SK-N-SH (cell line): ENCODE data around the gene CORO6. TPM values are rescaled to one million over a fixed set of nuclear protein-coding genes. Genes with fewer than 3 reads are reported as not detected.

Source experiments
- CTCF ChIA-PET: fragments of 300-600, 350-600 bp; formaldehyde crosslinking; extraction: SDS; loops from one replicate; lab custom pipeline; 2021; lab: Yijun Ruan, JAX
- POLR2A ChIA-PET: fragments of 350-600 bp; sonication (Branson Sonifier 250); formaldehyde crosslinking; extraction: SDS; loops from one replicate; lab custom pipeline; 2020; ENCODE audit warnings: antibody characterized with exemption, inconsistent platforms; lab: Yijun Ruan, JAX
- DNase-seq: peaks from one replicate; pipeline ENCODE4 v3.0.0; 2012
- H2AFZ ChIP-seq: fragments of 200-600 bp; sonication (generic); 2 replicates; pipeline ENCODE4 v1.8.1; 2016; ENCODE audit warnings: antibody characterized with exemption, mild to moderate bottlenecking, low read depth
- H3F3A ChIP-seq: fragments of 200-600 bp; sonication (generic); replicated peaks from 2 replicates; pipeline ENCODE3; 2016; ENCODE audit warnings: antibody characterized with exemption, mild to moderate bottlenecking; ENCODE audit not compliant: insufficient read depth
- H3K27ac ChIP-seq, 2 experiments: fragments of 200-500 bp in 1 of 2; fragments of 200-600 bp in 1 of 2; sonication (Bioruptor generic) in 1 of 2; sonication (generic), shearing (Covaris generic) in 1 of 2; 2 replicates each; pipeline versions ENCODE4 v1.5.1 to v1.6.1; 2014 to 2016; ENCODE audit warnings: low read depth in 2 of 2, inconsistent platforms in 1 of 2, low read length in 1 of 2, mild to moderate bottlenecking in 1 of 2, mixed read lengths in 1 of 2
- H3K27me3 ChIP-seq: fragments of 200-600 bp; sonication (generic), shearing (Covaris generic); 2 replicates; pipeline ENCODE4 v1.6.1; 2016; ENCODE audit warnings: mixed run types; ENCODE audit not compliant: insufficient read depth
- H3K36me3 ChIP-seq, 2 experiments: fragments of 200-500 bp in 1 of 2; fragments of 200-600 bp in 1 of 2; sonication (Bioruptor generic) in 1 of 2; sonication (generic) in 1 of 2; replicated peaks in 1 of 2; 2 replicates each; pipeline versions ENCODE3 to v1.5.1; 2014 to 2016; ENCODE audit warnings: low read length in 1 of 2, mild to moderate bottlenecking in 1 of 2; ENCODE audit not compliant: insufficient read depth in 2 of 2, control insufficient read depth in 1 of 2
- H3K4me1 ChIP-seq, 2 experiments: fragments of 200-500 bp in 1 of 2; fragments of 200-600 bp in 1 of 2; sonication (Bioruptor generic) in 1 of 2; sonication (generic), shearing (Covaris generic) in 1 of 2; 2 replicates each; pipeline versions ENCODE4 v1.5.1 to v1.6.1; 2014 to 2016; ENCODE audit warnings: low read depth in 1 of 2, low read length in 1 of 2, mixed run types in 1 of 2; ENCODE audit not compliant: insufficient read depth in 2 of 2, control insufficient read depth in 1 of 2
- H3K4me2 ChIP-seq: fragments of 200-600 bp; sonication (generic), shearing (Covaris generic); 2 replicates; pipeline ENCODE4 v1.6.1; 2017; ENCODE audit warnings: mixed run types
- H3K4me3 ChIP-seq, 2 experiments: fragments of 200-500 bp in 1 of 2; fragments of 200-600 bp in 1 of 2; sonication (Bioruptor generic) in 1 of 2; sonication (generic), shearing (Covaris generic) in 1 of 2; 2 replicates each; pipeline versions ENCODE4 v1.5.1 to v1.8.1; 2014 to 2016; ENCODE audit warnings: low read depth in 2 of 2, inconsistent platforms in 1 of 2, low read length in 1 of 2, mild to moderate bottlenecking in 1 of 2, mixed read lengths in 1 of 2, moderate library complexity in 1 of 2
- H3K79me2 ChIP-seq: fragments of 200-600 bp; sonication (generic); 2 replicates; pipeline ENCODE4 v1.8.1; 2017; ENCODE audit warnings: mild to moderate bottlenecking; ENCODE audit not compliant: insufficient read depth
- H3K9ac ChIP-seq: fragments of 200-600 bp; sonication (generic); 2 replicates; pipeline ENCODE4 v1.6.1; 2017; ENCODE audit warnings: mixed run types
- H3K9me2 ChIP-seq: fragments of 200-600 bp; sonication (generic); 2 replicates; pipeline ENCODE4 v1.6.1; 2017; ENCODE audit warnings: mixed run types
- H3K9me3 ChIP-seq: fragments of 200-600 bp; sonication (generic); 2 replicates; pipeline ENCODE4 v1.6.1; 2017; ENCODE audit warnings: mixed run types, mild to moderate bottlenecking, moderate library complexity
- H4K20me1 ChIP-seq: fragments of 200-600 bp; sonication (generic); 2 replicates; pipeline ENCODE4 v1.6.1; 2017; ENCODE audit warnings: mild to moderate bottlenecking, mixed run types; ENCODE audit not compliant: insufficient read depth
- CHD2 ChIP-seq: fragments of 150-350 bp; IDR thresholded peaks from 2 replicates; pipeline ENCODE4 v1.6.1; 2018; ENCODE audit warnings: low read length; ENCODE audit not compliant: partially characterized antibody
- ELF1 ChIP-seq: IDR thresholded peaks from 2 replicates; pipeline ENCODE4 v1.4.0; 2012
- FOXM1 ChIP-seq: IDR thresholded peaks from 2 replicates; pipeline ENCODE4 v1.4.0; 2012; ENCODE audit warnings: low read depth, mild to moderate bottlenecking
- GABPA ChIP-seq: IDR thresholded peaks from 2 replicates; pipeline ENCODE4 v1.4.0; 2012; ENCODE audit warnings: low read depth, mild to moderate bottlenecking
- JUND ChIP-seq: IDR thresholded peaks from 2 replicates; pipeline ENCODE4 v1.4.0; 2012
- MXI1 ChIP-seq: IDR thresholded peaks from 2 replicates; pipeline ENCODE4 v1.6.1; 2012; ENCODE audit warnings: mild to moderate bottlenecking, low read depth, low read length, improper control_type of control experiment
- NRF1 ChIP-seq: IDR thresholded peaks from 2 replicates; pipeline ENCODE4 v1.6.1; 2012; ENCODE audit warnings: low read depth, mild to moderate bottlenecking, low read length
- POLR2AphosphoS5 ChIP-seq: IDR thresholded peaks from 2 replicates; pipeline ENCODE4 v1.6.1; 2012; ENCODE audit warnings: low read depth, low read length
- WGBS: methylation state at CpG from one replicate; pipeline ENCODE4 v1.1.6; 2017; ENCODE audit warnings: low lambda C conversion rate; 5-methylcytosine and 5-hydroxymethylcytosine counted together
- polyA plus RNA-seq, 3 experiments: library from polyadenylated mRNA; depleted of rRNA; stranded (reverse); fragments of >200 nt; gene quantifications; 2 replicates each; pipeline ENCODE4 v1.2.3, GENCODE V29; 2012
- TF ChIP-seq, protein P1 (sequence below): IDR thresholded peaks from 2 replicates; pipeline ENCODE4; 2012
- TF ChIP-seq, protein P2 (sequence below): IDR thresholded peaks from 2 replicates; pipeline ENCODE4 v1.4.0; 2012; ENCODE audit warnings: low read depth, borderline replicate concordance
- TF ChIP-seq, protein P3 (sequence below): fragments of 200-600 bp; sonication (generic); IDR thresholded peaks from 2 replicates; pipeline ENCODE4 v1.6.1; 2017; ENCODE audit warnings: antibody characterized with exemption, mild to moderate bottlenecking, moderate library complexity
- TF ChIP-seq, protein P4 (sequence below): IDR thresholded peaks from 2 replicates; pipeline ENCODE4 v1.4.0; 2012; ENCODE audit warnings: low read depth

CORO6 gene
- polyA plus RNA-seq, 1 of the 3 experiments (the other 2 are of a cell fraction): 18.4 TPM

DNA sequence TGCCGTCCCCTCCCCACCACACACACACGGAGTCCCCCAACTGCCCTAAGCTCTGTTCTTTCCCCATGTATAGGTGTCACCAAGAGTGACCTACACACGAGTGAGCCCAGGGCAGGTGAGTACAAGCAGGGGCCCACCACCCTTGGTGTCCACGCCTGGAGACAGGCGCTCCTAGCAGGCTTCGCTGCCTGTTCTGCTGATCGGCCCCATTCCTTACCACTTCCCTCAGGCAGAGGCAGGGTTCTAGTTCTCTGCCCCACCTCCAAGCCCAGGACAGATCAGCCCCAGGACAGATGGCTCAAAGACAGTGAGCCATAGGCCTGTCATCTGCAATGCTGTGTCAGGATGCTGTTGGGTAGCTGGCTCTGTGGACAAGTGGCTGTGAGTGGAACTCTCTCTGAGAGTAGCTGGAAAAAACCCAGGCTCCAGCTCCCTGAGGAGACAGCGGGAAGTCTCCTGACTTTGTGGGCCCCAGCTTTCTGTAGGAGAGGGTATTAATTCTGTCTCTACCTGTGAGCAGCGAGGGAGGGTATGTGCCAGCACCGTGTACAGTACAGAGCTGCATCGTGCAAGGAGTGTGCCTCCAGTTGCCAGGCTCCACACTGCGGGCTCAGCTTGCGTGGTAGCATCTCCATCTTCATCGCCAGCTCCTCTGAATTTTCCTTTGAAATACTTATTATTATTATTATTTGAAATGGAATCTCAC, 53.3 kb downstream of the CORO6 start:
- no peaks in the 10 kb centered on the region for H3K27me3 ChIP-seq
- 67% methylated on average over 13 of the region's 14 CpGs for WGBS
- POLR2A ChIA-PET: interaction anchor here (1.1 kb wide), 1 partner anchor 191 kb away, joined by 3 read pairs; no protein-coding TSS in a partner anchor
- TF ChIP-seq, protein P1, sequence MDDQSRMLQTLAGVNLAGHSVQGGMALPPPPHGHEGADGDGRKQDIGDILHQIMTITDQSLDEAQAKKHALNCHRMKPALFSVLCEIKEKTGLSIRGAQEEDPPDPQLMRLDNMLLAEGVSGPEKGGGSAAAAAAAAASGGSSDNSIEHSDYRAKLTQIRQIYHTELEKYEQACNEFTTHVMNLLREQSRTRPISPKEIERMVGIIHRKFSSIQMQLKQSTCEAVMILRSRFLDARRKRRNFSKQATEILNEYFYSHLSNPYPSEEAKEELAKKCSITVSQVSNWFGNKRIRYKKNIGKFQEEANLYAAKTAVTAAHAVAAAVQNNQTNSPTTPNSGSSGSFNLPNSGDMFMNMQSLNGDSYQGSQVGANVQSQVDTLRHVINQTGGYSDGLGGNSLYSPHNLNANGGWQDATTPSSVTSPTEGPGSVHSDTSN: no peak
- no peak for TF ChIP-seq JUND
- TF ChIP-seq, protein P2, sequence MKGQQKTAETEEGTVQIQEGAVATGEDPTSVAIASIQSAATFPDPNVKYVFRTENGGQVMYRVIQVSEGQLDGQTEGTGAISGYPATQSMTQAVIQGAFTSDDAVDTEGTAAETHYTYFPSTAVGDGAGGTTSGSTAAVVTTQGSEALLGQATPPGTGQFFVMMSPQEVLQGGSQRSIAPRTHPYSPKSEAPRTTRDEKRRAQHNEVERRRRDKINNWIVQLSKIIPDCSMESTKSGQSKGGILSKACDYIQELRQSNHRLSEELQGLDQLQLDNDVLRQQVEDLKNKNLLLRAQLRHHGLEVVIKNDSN: no peak
- no peak for TF ChIP-seq GABPA
- 0 out of 2 replicates have a peak, but pooled peaks have one; percentile 33 for TF ChIP-seq MXI1
- H3F3A ChIP-seq: peaks cover 7% of the 10 kb centered on the region
- H3K4me2 ChIP-seq: peak overlapping the region; percentile 92
- H3K9me3 ChIP-seq: no peaks in the 10 kb centered on the region
- H3K9ac ChIP-seq: peak overlapping the region; percentile 79
- peak; percentile 43 for DNase-seq
- CTCF ChIA-PET: interaction anchor here (1.0 to 11.6 kb wide), 5 partner anchors 14 to 535 kb away, joined by 3 to 166 read pairs (median 98); partner anchors contain the start of genes ANKRD13B and GIT1
- peaks cover 0 to 17% of the 10 kb centered on the region in 2 experiments for H3K36me3 ChIP-seq
- H3K4me3 ChIP-seq: peak overlapping the region; percentile 76 to 85
- H4K20me1 ChIP-seq: 0 out of 2 replicates have a peak, but pooled peaks cover 4% of the 10 kb centered on the region
- no peak overlapping the region for H2AFZ ChIP-seq
- no peaks in the 10 kb centered on the region for H3K9me2 ChIP-seq
- peaks cover 8 to 27% of the 10 kb centered on the region in 2 experiments; a peak in 1 of 4 replicates for H3K4me1 ChIP-seq
- H3K79me2 ChIP-seq: peaks cover 10% of the 10 kb centered on the region; the same call in 1 of the 2 replicates
- H3K27ac ChIP-seq: peak overlapping the region; percentile 66 to 83

DNA sequence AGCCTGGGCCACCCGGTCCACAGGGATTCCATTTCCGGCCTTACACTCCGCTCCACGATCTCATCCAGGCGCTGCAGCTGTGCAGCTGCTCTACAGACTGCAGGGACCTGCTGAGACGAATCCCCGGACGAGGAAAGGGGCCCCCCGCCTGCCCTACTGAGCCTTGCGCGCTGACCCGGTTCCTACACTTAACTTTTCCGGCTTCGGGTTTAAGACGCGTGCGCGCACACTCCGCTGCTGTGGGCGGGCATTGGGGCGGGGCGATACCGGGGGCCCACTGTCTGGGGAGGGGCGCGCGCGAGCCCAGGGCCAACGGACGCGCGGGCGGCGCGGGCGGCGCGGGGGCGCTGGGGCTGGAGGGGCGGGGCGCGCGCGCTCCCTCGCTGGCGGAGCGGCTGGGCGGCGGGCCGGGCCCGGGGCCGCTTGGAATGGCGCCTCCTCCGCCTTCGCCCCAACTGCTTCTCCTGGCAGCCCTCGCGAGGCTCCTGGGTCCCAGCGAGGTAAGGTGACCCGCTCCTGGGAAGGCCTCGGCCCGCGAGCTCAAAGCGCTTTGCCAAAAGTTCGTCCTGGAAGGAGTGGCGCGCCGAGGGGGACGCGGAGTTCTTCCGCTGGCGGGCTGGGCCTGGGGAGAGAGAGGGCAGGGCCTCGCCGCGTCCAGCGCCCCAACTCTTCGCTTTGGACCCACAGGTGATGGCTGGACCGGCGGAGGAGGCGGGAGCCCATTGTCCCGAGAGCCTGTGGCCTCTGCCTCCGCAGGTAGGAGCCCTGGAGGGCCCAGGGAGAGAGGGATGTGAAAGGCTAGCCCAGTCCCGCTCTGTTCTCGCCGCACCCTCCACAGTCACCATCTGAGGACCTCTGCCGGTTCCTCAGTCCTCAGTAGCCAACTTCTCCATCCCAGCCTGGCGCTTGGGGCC, 54.1 kb downstream of the CORO6 start, which contains the start of gene TP53I13:
TP53I13 (plus strand) TSS at position 371 of the 914 bp plus-strand sequence; CDS start at position 429, 58 bp downstream.
- H3F3A ChIP-seq: peaks cover 7% of the 10 kb centered on the region
- CTCF ChIA-PET: interaction anchor here (0.6 to 11.6 kb wide), 18 partner anchors 8 to 537 kb away, joined by 3 to 166 read pairs (median 3); partner anchors contain the start of genes ANKRD13B and GIT1
- peak within 1 kb of the TSS; percentile 79 for H3K9ac ChIP-seq
- H3K27me3 ChIP-seq: no peaks in the 10 kb centered on the region
- H3K4me2 ChIP-seq: peak within 1 kb of the TSS; percentile 92
- peaks cover 4 to 9% of the 10 kb centered on the region in 2 experiments for H3K36me3 ChIP-seq
- POLR2A ChIA-PET: interaction anchor here (0.5 to 1.1 kb wide), 3 partner anchors 22 to 1528 kb away, joined by 3 to 5 read pairs (median 3); no protein-coding TSS in a partner anchor
- H3K79me2 ChIP-seq: peaks cover 10% of the 10 kb centered on the region; the same call in 1 of the 2 replicates
- no peaks in the 10 kb centered on the region for H3K9me3 ChIP-seq
- no peaks in the 10 kb centered on the region for H3K9me2 ChIP-seq
- 0 out of 2 replicates have a peak, but pooled peaks cover 4% of the 10 kb centered on the region for H4K20me1 ChIP-seq
- peak within 1 kb of the TSS; percentile 97 for H2AFZ ChIP-seq
- H3K4me1 ChIP-seq: peaks cover 8 to 27% of the 10 kb centered on the region in 2 experiments; a peak in 1 of 4 replicates
- 4% methylated on average over 21 of the region's 85 CpGs for WGBS
- peak within 1 kb of the TSS; percentile 76 to 85 for H3K4me3 ChIP-seq
- DNase-seq: peak; percentile 96
- peak within 1 kb of the TSS; percentile 77 to 89 for H3K27ac ChIP-seq
- TF ChIP-seq, protein P3, sequence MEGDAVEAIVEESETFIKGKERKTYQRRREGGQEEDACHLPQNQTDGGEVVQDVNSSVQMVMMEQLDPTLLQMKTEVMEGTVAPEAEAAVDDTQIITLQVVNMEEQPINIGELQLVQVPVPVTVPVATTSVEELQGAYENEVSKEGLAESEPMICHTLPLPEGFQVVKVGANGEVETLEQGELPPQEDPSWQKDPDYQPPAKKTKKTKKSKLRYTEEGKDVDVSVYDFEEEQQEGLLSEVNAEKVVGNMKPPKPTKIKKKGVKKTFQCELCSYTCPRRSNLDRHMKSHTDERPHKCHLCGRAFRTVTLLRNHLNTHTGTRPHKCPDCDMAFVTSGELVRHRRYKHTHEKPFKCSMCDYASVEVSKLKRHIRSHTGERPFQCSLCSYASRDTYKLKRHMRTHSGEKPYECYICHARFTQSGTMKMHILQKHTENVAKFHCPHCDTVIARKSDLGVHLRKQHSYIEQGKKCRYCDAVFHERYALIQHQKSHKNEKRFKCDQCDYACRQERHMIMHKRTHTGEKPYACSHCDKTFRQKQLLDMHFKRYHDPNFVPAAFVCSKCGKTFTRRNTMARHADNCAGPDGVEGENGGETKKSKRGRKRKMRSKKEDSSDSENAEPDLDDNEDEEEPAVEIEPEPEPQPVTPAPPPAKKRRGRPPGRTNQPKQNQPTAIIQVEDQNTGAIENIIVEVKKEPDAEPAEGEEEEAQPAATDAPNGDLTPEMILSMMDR: no peak
- TF ChIP-seq ELF1 (0 out of 2 replicates have a peak, but pooled peaks have one; percentile 5), CHD2 (peak; percentile 44), POLR2AphosphoS5 (peak; percentile 46; the same call in 1 of the 2 replicates), NRF1 (peak; percentile 54), FOXM1 (no peak)
- TF ChIP-seq, protein P4, sequence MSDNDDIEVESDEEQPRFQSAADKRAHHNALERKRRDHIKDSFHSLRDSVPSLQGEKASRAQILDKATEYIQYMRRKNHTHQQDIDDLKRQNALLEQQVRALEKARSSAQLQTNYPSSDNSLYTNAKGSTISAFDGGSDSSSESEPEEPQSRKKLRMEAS: peak; percentile 57; the same call in 1 of the 2 replicates
